Colonic mucosa (tissue), 4 donors: Measurements from ENCODE around the gene ARFGAP3. TPM values are rescaled to one million over a fixed set of nuclear protein-coding genes. Genes with fewer than 3 reads are reported as not detected.

ENCODE experiments used
- DNase-seq: peaks from one replicate; pipeline ENCODE4 v3.0.0-alpha.2; 2020
- H3K27ac ChIP-seq: fragments of 200-600 bp; one replicate; pipeline ENCODE4 v1.8.0; 2021
- H3K27me3 ChIP-seq: fragments of 200-600 bp; one replicate; pipeline ENCODE4 v1.8.0; 2021
- H3K36me3 ChIP-seq: fragments of 200-600 bp; one replicate; pipeline ENCODE4 v1.8.0; 2021
- H3K4me1 ChIP-seq: fragments of 200-600 bp; one replicate; pipeline ENCODE4 v1.8.0; 2021; ENCODE audit warnings: mild to moderate bottlenecking
- H3K4me3 ChIP-seq: fragments of 200-600 bp; one replicate; pipeline ENCODE4 v1.8.0; 2021
- H3K9ac ChIP-seq, 2 donors: one replicate each; pipeline ENCODE4 v1.7.0; 2013; ENCODE audit warnings: control low read depth in 2 of 2, low read depth in 2 of 2, low read length in 2 of 2
- H3K9me3 ChIP-seq: fragments of 200-600 bp; one replicate; pipeline ENCODE4 v1.8.0; 2021
- CTCF ChIP-seq: fragments of 200-600 bp; IDR thresholded peaks from one replicate; pipeline ENCODE4 v1.8.0; 2022; ENCODE audit warnings: antibody characterized with exemption, mild to moderate bottlenecking
- intact Hi-C: fragments of 100-400 bp; cut with DNase I; formaldehyde crosslinking; loops from one replicate; pipeline ENCODE4 v1.14.1; 2022
- total RNA-seq, 2 donors: library from RNA; stranded (reverse); fragmentation: NEBNext Ultra II Directional in 1 of 2; extraction: Animal tissue kit (Norgen Biotek cat#: 25700) in 1 of 2; gene quantifications; one replicate each; pipeline ENCODE4 v1.2.1, GENCODE V29; 2021
- donor health status: healthy.
- donor health status: DM: no; HTN: no; CAD: no.
- donor health status: DM: no; HTN: no; CAD: no.

The ARFGAP3 gene
- total RNA-seq, 2 donors from 2014 or later, result 29.4 to 47.7 TPM

- Histone ChIP-seq H3K9me3 (no peaks in the 10 kb centered on the region), H3K4me1 (no peaks in the 10 kb centered on the region), H3K27ac (no peak overlapping the region), H3K27me3 (no peaks in the 10 kb centered on the region), H3K36me3 (peaks cover 17% of the 10 kb centered on the region), H3K9ac (no peak overlapping the region), H3K4me3 (no peak overlapping the region)
- no peak for TF ChIP-seq CTCF
- DNase-seq, result no peak
- intact Hi-C loops, result no loop called here
Observed at GRCh38 chr22:42873356-42873755, 16.3 kb upstream of the ARFGAP3 start.

GRCh38 chr22:42872821-42873220 lies 15.7 kb upstream of the ARFGAP3 start:
- Histone ChIP-seq H3K36me3 (peaks cover 13% of the 10 kb centered on the region), H3K4me3 (no peak overlapping the region), H3K27me3 (no peaks in the 10 kb centered on the region), H3K9me3 (no peaks in the 10 kb centered on the region), H3K4me1 (no peaks in the 10 kb centered on the region), H3K9ac (no peak overlapping the region), H3K27ac (no peak overlapping the region)
- TF ChIP-seq CTCF, result no peak
- intact Hi-C loops, result no loop called here
- DNase-seq, result no peak

DNA sequence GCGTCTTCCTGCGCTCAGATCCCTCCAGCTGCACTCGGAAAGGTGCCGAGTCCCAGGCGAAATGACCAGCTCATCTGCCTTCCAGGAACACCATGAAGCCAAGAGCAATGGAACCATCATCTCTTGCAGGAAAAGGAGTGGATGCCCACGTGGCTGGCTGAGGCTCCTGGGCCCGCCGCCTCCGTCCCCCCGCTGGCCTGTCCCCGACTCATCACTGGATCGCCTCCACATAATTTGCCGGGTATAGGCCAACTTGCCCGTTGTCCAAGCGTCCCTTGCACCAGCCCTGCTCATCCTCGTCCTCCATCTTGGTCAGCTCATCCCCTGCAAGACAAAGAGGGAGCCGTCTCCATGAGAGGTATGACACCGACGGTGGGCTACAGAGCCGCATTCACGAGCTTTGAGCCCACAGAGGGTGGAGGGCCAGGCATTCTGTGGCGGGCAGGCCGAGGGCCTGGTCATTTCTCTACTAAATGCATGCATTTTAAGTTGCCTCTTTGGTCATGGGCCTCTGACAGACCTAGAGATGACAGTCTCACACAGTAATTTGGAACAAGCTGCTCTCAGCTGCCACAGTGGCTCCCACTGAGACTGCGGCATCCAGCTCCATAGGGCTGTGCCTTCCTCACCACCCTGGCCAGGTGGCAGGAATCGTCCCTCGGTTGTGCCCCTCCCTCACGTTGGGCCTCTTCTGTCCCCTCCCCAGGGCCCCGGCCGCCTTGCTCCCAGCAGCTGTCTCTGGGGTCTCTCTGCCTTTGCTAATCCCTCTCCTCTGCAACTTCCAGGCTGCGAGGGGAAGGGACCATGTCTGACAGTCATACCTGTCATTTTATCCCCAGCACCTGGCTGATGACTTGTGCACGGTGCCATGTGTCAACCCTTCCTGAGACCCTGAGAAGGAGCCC lies 14.3 kb upstream of the ARFGAP3 start:
- DNase-seq, result no peak
- H3K27me3 ChIP-seq, result no peaks in the 10 kb centered on the region
- H3K27ac ChIP-seq, result no peak overlapping the region
- H3K4me1 ChIP-seq, result no peaks in the 10 kb centered on the region
- H3K4me3 ChIP-seq, result no peak overlapping the region
- TF ChIP-seq CTCF, result no peak
- intact Hi-C loops, result no loop called here
- no peak overlapping the region for H3K9ac ChIP-seq
- H3K9me3 ChIP-seq, result no peaks in the 10 kb centered on the region
- H3K36me3 ChIP-seq, result peaks cover 11% of the 10 kb centered on the region

- Histone ChIP-seq H3K4me1 (no peaks in the 10 kb centered on the region), H3K9ac (no peak overlapping the region), H3K4me3 (no peak overlapping the region), H3K27me3 (no peaks in the 10 kb centered on the region), H3K9me3 (no peaks in the 10 kb centered on the region), H3K36me3 (peaks cover 6% of the 10 kb centered on the region), H3K27ac (no peak overlapping the region)
- TF ChIP-seq CTCF, result no peak
- DNase-seq, result no peak
- intact Hi-C loops, result loop anchor here (2.0 kb wide), 1 partner anchor 165 kb away; no protein-coding TSS in a partner anchor
Observed at GRCh38 chr22:42869888-42870480, 12.9 kb upstream of the ARFGAP3 start.

GRCh38 chr22:42869463-42869862 lies 12.4 kb upstream of the ARFGAP3 start:
- no peak overlapping the region for H3K27ac ChIP-seq
- H3K9ac ChIP-seq, result no peak overlapping the region
- no peaks in the 10 kb centered on the region for H3K9me3 ChIP-seq
- intact Hi-C loops, result loop anchor here (2.0 kb wide), 1 partner anchor 165 kb away; no protein-coding TSS in a partner anchor
- H3K4me3 ChIP-seq, result no peak overlapping the region
- TF ChIP-seq CTCF, result no peak
- no peak for DNase-seq
- H3K27me3 ChIP-seq, result no peaks in the 10 kb centered on the region
- no peaks in the 10 kb centered on the region for H3K4me1 ChIP-seq
- peaks cover 6% of the 10 kb centered on the region for H3K36me3 ChIP-seq
